Panc1 (cell line): ENCODE measurements around the gene TNFAIP3. TPM values are rescaled to one million over a fixed set of nuclear protein-coding genes. Genes with fewer than 3 reads are reported as not detected.

ENCODE experiments used
- ATAC-seq: fragments of 200-7000 bp; cut with Tn5 transposase; 2 replicates; pipeline ENCODE4 v1.9.1; 2020; ENCODE audit warnings: mild to moderate bottlenecking, moderate library complexity
- BruUV-seq: library from RNA; stranded (reverse); fragments of 400-500 nt; replicated peaks from 2 replicates; lab custom pipeline; 2021; lab: Mats Ljungman, UMichigan
- CTCF ChIA-PET: fragments of 300-600 bp; sonication (Branson Sonifier 250); formaldehyde crosslinking; loops from one replicate; lab custom pipeline; 2022; ENCODE audit warnings: antibody characterized with exemption; lab: Charles Lee
- POLR2A ChIA-PET: fragments of 300-600 bp; sonication (Branson Sonifier 250); formaldehyde crosslinking; loops from one replicate; lab custom pipeline; 2022; ENCODE audit warnings: antibody characterized with exemption; lab: Charles Lee
- DNase-seq: peaks from one replicate; pipeline ENCODE4 v3.0.0-alpha.2; 2010; ENCODE audit warnings: low read depth, low spot score
- H3K27ac ChIP-seq: 2 replicates; pipeline ENCODE4 v1.5.1; 2011; ENCODE audit warnings: mild to moderate bottlenecking, low read length, inconsistent platforms
- H3K27me3 ChIP-seq: fragments of 200-500 bp; sonication (Bioruptor generic); 2 replicates; pipeline ENCODE4 v1.6.0; 2014; ENCODE audit warnings: low read length, inconsistent platforms; ENCODE audit not compliant: control insufficient read depth, insufficient read depth
- H3K36me3 ChIP-seq: fragments of 200-500 bp; sonication (Bioruptor generic); 2 replicates; pipeline ENCODE4 v1.5.1; 2014; ENCODE audit warnings: inconsistent platforms, mild to moderate bottlenecking, low read length, moderate library complexity; ENCODE audit not compliant: control insufficient read depth, insufficient read depth
- H3K4me1 ChIP-seq: 2 replicates; pipeline ENCODE4 v1.5.1; 2011; ENCODE audit warnings: inconsistent platforms, mild to moderate bottlenecking, low read length, moderate library complexity; ENCODE audit not compliant: control insufficient read depth, insufficient read depth
- H3K4me3 ChIP-seq, 2 experiments: 2 replicates each; pipeline ENCODE4 v1.5.1; 2011 to 2012; ENCODE audit warnings: low read depth in 2 of 2, low read length in 2 of 2, mild to moderate bottlenecking in 2 of 2, inconsistent platforms in 1 of 2, moderate library complexity in 1 of 2
- H3K9me3 ChIP-seq: fragments of 200-500 bp; sonication (Bioruptor generic); 2 replicates; pipeline ENCODE4 v1.5.1; 2014; ENCODE audit warnings: low read depth, mild to moderate bottlenecking, inconsistent platforms, low read length, moderate library complexity; ENCODE audit not compliant: control insufficient read depth, insufficient read depth
- CTCF ChIP-seq: fragments of 450-650 bp; IDR thresholded peaks from 2 replicates; pipeline ENCODE4 v1.5.1; 2017; ENCODE audit warnings: mild to moderate bottlenecking
- POLR2AphosphoS5 ChIP-seq: IDR thresholded peaks from 2 replicates; pipeline ENCODE4 v1.6.1; 2012; ENCODE audit warnings: mild to moderate bottlenecking, low read depth, low read length, moderate library complexity
- REST ChIP-seq, 2 experiments: IDR thresholded peaks; 2 replicates each; pipeline ENCODE4 v1.6.1; 2011 to 2012; ENCODE audit warnings: low read depth in 2 of 2, control low read depth in 1 of 2, low read length in 1 of 2, mild to moderate bottlenecking in 1 of 2, moderate library complexity in 1 of 2; ENCODE audit not compliant: insufficient read depth in 1 of 2
- SIN3A ChIP-seq: IDR thresholded peaks from 2 replicates; pipeline ENCODE4 v1.6.1; 2012; ENCODE audit warnings: low read depth, mild to moderate bottlenecking, low read length, moderate library complexity, borderline replicate concordance; ENCODE audit not compliant: insufficient read depth
- TCF7L2 ChIP-seq: IDR thresholded peaks from 2 replicates; pipeline ENCODE4 v1.6.1; 2011; ENCODE audit warnings: mild to moderate bottlenecking, low read depth, low read length, inconsistent platforms
- in situ Hi-C: cut with HindIII; loops from 2 replicates; pipeline ENCODE4 v1.10.0; 2016; ENCODE audit warnings: low sequenced_read_pairs, low pct_unique_long_range_greater_than_20kb
- intact Hi-C: fragments of 100-400 bp; cut with micrococcal nuclease; formaldehyde crosslinking; loops from one replicate; pipeline ENCODE4 v1.10.0; 2022; ENCODE audit not compliant: unreplicated experiment
- total RNA-seq: library from RNA; stranded (reverse); gene quantifications from one replicate; pipeline ENCODE4 v1.2.1, GENCODE V29; 2021; ENCODE audit not compliant: unreplicated experiment

TNFAIP3 gene
- total RNA-seq, 1 experiment from 2014 or later = 15.0 TPM

GRCh38 chr6:137851669-137852068, 15.4 kb upstream of the TNFAIP3 start:
- no peaks in the 10 kb centered on the region for H3K27me3 ChIP-seq
- no peak overlapping the region for H3K4me3 ChIP-seq
- BruUV-seq = no TSS peak
- TF ChIP-seq CTCF (no peak), TCF7L2 (no peak), SIN3A (no peak), POLR2AphosphoS5 (no peak), REST (IDR thresholded peaks at IDR 0.05; ENCODE audit: insufficient read depth in 1 of 2, low read depth in 2 of 2, low read length in 1 of 2) (no peak)
- intact Hi-C loops = no loop called here
- H3K4me1 ChIP-seq = no peaks in the 10 kb centered on the region
- ChIA-PET POLR2A (no interaction called here), CTCF (no interaction called here)
- in situ Hi-C loops = no loop called here
- H3K9me3 ChIP-seq = no peaks in the 10 kb centered on the region
- DNase-seq (no peak), ATAC-seq (no peak)
- no peaks in the 10 kb centered on the region for H3K36me3 ChIP-seq
- no peak overlapping the region for H3K27ac ChIP-seq

GRCh38 chr6:137852346-137852745, 14.7 kb upstream of the TNFAIP3 start:
- intact Hi-C loops = no loop called here

More at GRCh38 chr6:137852346-137852745, 14.7 kb upstream of the TNFAIP3 start:
- in situ Hi-C loops = no loop called here
- no peak for TF ChIP-seq CTCF
- no peak for TF ChIP-seq POLR2AphosphoS5
- H3K4me1 ChIP-seq = no peaks in the 10 kb centered on the region
- CTCF ChIA-PET = no interaction called here
- ATAC-seq (no peak), DNase-seq (no peak)
- H3K36me3 ChIP-seq = no peaks in the 10 kb centered on the region
- no TSS peak for BruUV-seq
- no peaks in the 10 kb centered on the region for H3K27me3 ChIP-seq
- H3K9me3 ChIP-seq = no peaks in the 10 kb centered on the region
- H3K4me3 ChIP-seq = no peak overlapping the region
- no peak overlapping the region for H3K27ac ChIP-seq
- POLR2A ChIA-PET = no interaction called here
